GM23338 (cell line): ENCODE measurements around the gene AGA. TPM values are rescaled to one million over a fixed set of nuclear protein-coding genes. Genes with fewer than 3 reads are reported as not detected.

Experiments
- ATAC-seq: fragments of 200-7000 bp; cut with Tn5 transposase; 3 replicates; pipeline ENCODE4 v1.9.1; 2020
- DNase-seq: peaks from one replicate; pipeline ENCODE4 v3.0.0-alpha.2; 2015; ENCODE audit warnings: low spot score
- H2AFZ ChIP-seq: fragments of 200-600 bp; sonication (generic); 2 replicates; pipeline ENCODE4 v1.8.0; 2016; ENCODE audit warnings: antibody characterized with exemption, mild to moderate bottlenecking, moderate library complexity
- H3F3A ChIP-seq: fragments of 200-600 bp; sonication (generic); replicated peaks from 2 replicates; pipeline ENCODE4 v1.8.0; 2017; ENCODE audit warnings: antibody characterized with exemption, mixed run types, low read depth
- H3K27ac ChIP-seq: fragments of 200-600 bp; sonication (generic); 2 replicates; pipeline ENCODE4 v1.6.1; 2016; ENCODE audit warnings: low read depth
- H3K27me3 ChIP-seq: fragments of 200-600 bp; sonication (generic); 2 replicates; pipeline ENCODE4 v1.8.0; 2016; ENCODE audit warnings: mild to moderate bottlenecking, mixed run types, moderate library complexity; ENCODE audit not compliant: insufficient read depth
- H3K36me3 ChIP-seq: fragments of 200-600 bp; sonication (generic); 2 replicates; pipeline ENCODE4 v1.8.0; 2016; ENCODE audit warnings: mild to moderate bottlenecking; ENCODE audit not compliant: insufficient read depth
- H3K4me1 ChIP-seq: fragments of 200-600 bp; sonication (generic); 2 replicates; pipeline ENCODE4 v1.8.0; 2016; ENCODE audit warnings: mild to moderate bottlenecking, moderate library complexity; ENCODE audit not compliant: insufficient read depth
- H3K4me2 ChIP-seq: fragments of 200-600 bp; sonication (generic); 2 replicates; pipeline ENCODE4 v1.7.1; 2017; ENCODE audit warnings: mixed run types
- H3K4me3 ChIP-seq: fragments of 200-600 bp; sonication (generic); 2 replicates; pipeline ENCODE4 v1.6.1; 2016; ENCODE audit warnings: mixed run types
- H3K79me2 ChIP-seq: fragments of 200-600 bp; sonication (generic); replicated peaks from 2 replicates; pipeline ENCODE4 v1.8.0; 2017; ENCODE audit warnings: mild to moderate bottlenecking; ENCODE audit not compliant: insufficient read depth
- H3K9me2 ChIP-seq: fragments of 200-600 bp; sonication (generic); 2 replicates; pipeline ENCODE4 v1.8.0; 2017; ENCODE audit not compliant: insufficient read depth
- H4K20me1 ChIP-seq: fragments of 200-600 bp; sonication (generic); replicated peaks from 2 replicates; pipeline ENCODE4 v1.8.0; 2017; ENCODE audit warnings: mild to moderate bottlenecking; ENCODE audit not compliant: insufficient read depth
- H3K27ac Mint-ChIP-seq: 2 replicates; pipeline ENCODE4 v1.8.0; 2020; ENCODE audit warnings: inconsistent platforms, mild to moderate bottlenecking, moderate library complexity, mixed read lengths
- H3K27me3 Mint-ChIP-seq: 3 replicates; pipeline ENCODE4 v1.8.0; 2022; ENCODE audit warnings: low read depth, mild to moderate bottlenecking, moderate library complexity, mixed read lengths, inconsistent platforms; ENCODE audit not compliant: insufficient read depth, poor library complexity
- H3K36me3 Mint-ChIP-seq: 3 replicates; pipeline ENCODE4 v1.8.0; 2021; ENCODE audit warnings: low read depth, mild to moderate bottlenecking, inconsistent platforms, moderate library complexity, mixed read lengths
- H3K4me1 Mint-ChIP-seq: 3 replicates; pipeline ENCODE4 v1.8.0; 2020; ENCODE audit warnings: mild to moderate bottlenecking, inconsistent platforms, mixed read lengths
- H3K4me3 Mint-ChIP-seq: 3 replicates; pipeline ENCODE4 v1.8.0; 2021; ENCODE audit warnings: moderate library complexity, mild to moderate bottlenecking, inconsistent platforms, mixed read lengths
- H3K9me3 Mint-ChIP-seq: 3 replicates; pipeline ENCODE4 v1.8.0; 2020; ENCODE audit warnings: moderate library complexity, mild to moderate bottlenecking, inconsistent platforms, mixed read lengths
- CREB1 ChIP-seq: fragments of 250-450 bp; sonication (Bioruptor Pico); IDR thresholded peaks from 2 replicates; pipeline ENCODE4 v1.5.0; 2020; ENCODE audit warnings: low read depth, mild to moderate bottlenecking, moderate library complexity
- ETS1 ChIP-seq: IDR thresholded peaks from 2 replicates; pipeline ENCODE4 v1.6.1; 2016; ENCODE audit warnings: antibody characterized with exemption
- EZH2 ChIP-seq: fragments of 200-600 bp; sonication (generic); IDR thresholded peaks from one replicate; pipeline ENCODE4 v1.8.0; 2017; ENCODE audit warnings: antibody characterized with exemption, mild to moderate bottlenecking, low read depth; ENCODE audit not compliant: unreplicated experiment
- EZH2phosphoT487 ChIP-seq: fragments of 200-600 bp; sonication (generic); IDR thresholded peaks from one replicate; pipeline ENCODE4 v1.8.1; 2018; ENCODE audit warnings: antibody characterized with exemption; ENCODE audit not compliant: unreplicated experiment
- JUNB ChIP-seq: IDR thresholded peaks from one replicate; pipeline ENCODE4 v1.6.1; 2016; ENCODE audit warnings: antibody characterized with exemption; ENCODE audit not compliant: unreplicated experiment
- NANOG ChIP-seq: IDR thresholded peaks from 2 replicates; pipeline ENCODE4 v1.6.1; 2016; ENCODE audit warnings: antibody characterized with exemption, borderline replicate concordance
- POLR2AphosphoS5 ChIP-seq: IDR thresholded peaks from 2 replicates; pipeline ENCODE4 v1.6.1; 2016; ENCODE audit warnings: antibody characterized with exemption, low read depth
- STAT1 ChIP-seq: IDR thresholded peaks from one replicate; pipeline ENCODE4 v1.6.1; 2016; ENCODE audit warnings: antibody characterized with exemption; ENCODE audit not compliant: unreplicated experiment
- ZNF114 ChIP-seq: fragments of 250-450 bp; sonication (Bioruptor Pico); IDR thresholded peaks from 2 replicates; pipeline ENCODE4 v1.5.0; 2020; ENCODE audit warnings: mild to moderate bottlenecking, moderate library complexity
- ZNF331 ChIP-seq: fragments of 250-450 bp; sonication (Bioruptor Pico); IDR thresholded peaks from 2 replicates; pipeline ENCODE4 v1.5.0; 2020; ENCODE audit warnings: low read depth, mild to moderate bottlenecking, moderate library complexity
- polyA plus RNA-seq: library from polyadenylated mRNA; unstranded; fragments of >200 nt; fragmentation: Nextera tagmentation; extraction: Ambion mirVana; gene quantifications from 2 replicates; pipeline ENCODE4 v1.2.1, GENCODE V29; 2016
- total RNA-seq: library from RNA; depleted of rRNA; stranded (reverse); fragments of >200 nt; shearing (Covaris generic); gene quantifications from 2 replicates; pipeline ENCODE4 v1.2.3, GENCODE V29; 2014
- TF ChIP-seq, protein P1 (sequence below), 2 experiments: fragments of 200-600 bp in 1 of 2; sonication (generic) in 1 of 2; conservative IDR thresholded peaks; 2 replicates each; pipeline versions ENCODE4 v1.5.1 to v1.6.1; 2016 to 2017; ENCODE audit warnings: antibody characterized with exemption in 2 of 2, low read depth in 2 of 2, mild to moderate bottlenecking in 2 of 2, moderate library complexity in 1 of 2
- TF ChIP-seq, protein P2 (sequence below): IDR thresholded peaks from one replicate; pipeline ENCODE4 v1.6.1; 2018; ENCODE audit warnings: antibody characterized with exemption; ENCODE audit not compliant: unreplicated experiment

Gene AGA
- total and polyA plus RNA-seq, 2 experiments from 2014 or later, result 5.5 to 12.8 TPM

GRCh38 chr4:177427192-177427591 lies 15.0 kb downstream of the AGA start (continued):
- no peak for TF ChIP-seq ETS1
- TF ChIP-seq EZH2phosphoT487, result no peak
- no peak for TF ChIP-seq NANOG
- no peak for TF ChIP-seq EZH2
- TF ChIP-seq, protein P1, sequence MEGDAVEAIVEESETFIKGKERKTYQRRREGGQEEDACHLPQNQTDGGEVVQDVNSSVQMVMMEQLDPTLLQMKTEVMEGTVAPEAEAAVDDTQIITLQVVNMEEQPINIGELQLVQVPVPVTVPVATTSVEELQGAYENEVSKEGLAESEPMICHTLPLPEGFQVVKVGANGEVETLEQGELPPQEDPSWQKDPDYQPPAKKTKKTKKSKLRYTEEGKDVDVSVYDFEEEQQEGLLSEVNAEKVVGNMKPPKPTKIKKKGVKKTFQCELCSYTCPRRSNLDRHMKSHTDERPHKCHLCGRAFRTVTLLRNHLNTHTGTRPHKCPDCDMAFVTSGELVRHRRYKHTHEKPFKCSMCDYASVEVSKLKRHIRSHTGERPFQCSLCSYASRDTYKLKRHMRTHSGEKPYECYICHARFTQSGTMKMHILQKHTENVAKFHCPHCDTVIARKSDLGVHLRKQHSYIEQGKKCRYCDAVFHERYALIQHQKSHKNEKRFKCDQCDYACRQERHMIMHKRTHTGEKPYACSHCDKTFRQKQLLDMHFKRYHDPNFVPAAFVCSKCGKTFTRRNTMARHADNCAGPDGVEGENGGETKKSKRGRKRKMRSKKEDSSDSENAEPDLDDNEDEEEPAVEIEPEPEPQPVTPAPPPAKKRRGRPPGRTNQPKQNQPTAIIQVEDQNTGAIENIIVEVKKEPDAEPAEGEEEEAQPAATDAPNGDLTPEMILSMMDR (conservative IDR thresholded peaks at IDR 0.05; ENCODE audit: low read depth in 2 of 2), result no peak
- TF ChIP-seq, protein P2, sequence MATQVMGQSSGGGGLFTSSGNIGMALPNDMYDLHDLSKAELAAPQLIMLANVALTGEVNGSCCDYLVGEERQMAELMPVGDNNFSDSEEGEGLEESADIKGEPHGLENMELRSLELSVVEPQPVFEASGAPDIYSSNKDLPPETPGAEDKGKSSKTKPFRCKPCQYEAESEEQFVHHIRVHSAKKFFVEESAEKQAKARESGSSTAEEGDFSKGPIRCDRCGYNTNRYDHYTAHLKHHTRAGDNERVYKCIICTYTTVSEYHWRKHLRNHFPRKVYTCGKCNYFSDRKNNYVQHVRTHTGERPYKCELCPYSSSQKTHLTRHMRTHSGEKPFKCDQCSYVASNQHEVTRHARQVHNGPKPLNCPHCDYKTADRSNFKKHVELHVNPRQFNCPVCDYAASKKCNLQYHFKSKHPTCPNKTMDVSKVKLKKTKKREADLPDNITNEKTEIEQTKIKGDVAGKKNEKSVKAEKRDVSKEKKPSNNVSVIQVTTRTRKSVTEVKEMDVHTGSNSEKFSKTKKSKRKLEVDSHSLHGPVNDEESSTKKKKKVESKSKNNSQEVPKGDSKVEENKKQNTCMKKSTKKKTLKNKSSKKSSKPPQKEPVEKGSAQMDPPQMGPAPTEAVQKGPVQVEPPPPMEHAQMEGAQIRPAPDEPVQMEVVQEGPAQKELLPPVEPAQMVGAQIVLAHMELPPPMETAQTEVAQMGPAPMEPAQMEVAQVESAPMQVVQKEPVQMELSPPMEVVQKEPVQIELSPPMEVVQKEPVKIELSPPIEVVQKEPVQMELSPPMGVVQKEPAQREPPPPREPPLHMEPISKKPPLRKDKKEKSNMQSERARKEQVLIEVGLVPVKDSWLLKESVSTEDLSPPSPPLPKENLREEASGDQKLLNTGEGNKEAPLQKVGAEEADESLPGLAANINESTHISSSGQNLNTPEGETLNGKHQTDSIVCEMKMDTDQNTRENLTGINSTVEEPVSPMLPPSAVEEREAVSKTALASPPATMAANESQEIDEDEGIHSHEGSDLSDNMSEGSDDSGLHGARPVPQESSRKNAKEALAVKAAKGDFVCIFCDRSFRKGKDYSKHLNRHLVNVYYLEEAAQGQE, result no peak

- H3K4me3 Mint-ChIP-seq, result no peak overlapping the region
- H3K4me1 Mint-ChIP-seq, result no peaks in the 10 kb centered on the region; the same call in 2 of the 3 replicates
- H3K4me3 ChIP-seq, result no peak overlapping the region
- no peaks in the 10 kb centered on the region for H3K79me2 ChIP-seq
- H3K27ac ChIP-seq, result no peak overlapping the region
- no peaks in the 10 kb centered on the region for H3K4me1 ChIP-seq
- peaks cover 4% of the 10 kb centered on the region for H3K27me3 Mint-ChIP-seq
- ATAC-seq (no peak), DNase-seq (no peak)
- H3K9me2 ChIP-seq, result 0 out of 2 replicates have a peak, but pooled peaks cover 3% of the 10 kb centered on the region
- no peaks in the 10 kb centered on the region for H3F3A ChIP-seq
- no peak overlapping the region for H2AFZ ChIP-seq
- no peaks in the 10 kb centered on the region for H3K27me3 ChIP-seq
- peaks cover 11% of the 10 kb centered on the region for H3K9me3 Mint-ChIP-seq
- H3K36me3 Mint-ChIP-seq, result peaks cover 8% of the 10 kb centered on the region; the same call in 2 of the 3 replicates
- no peaks in the 10 kb centered on the region; the same call in 1 of the 2 replicates for H3K36me3 ChIP-seq
- H4K20me1 ChIP-seq, result no peaks in the 10 kb centered on the region
- H3K4me2 ChIP-seq, result no peak overlapping the region
- no peak overlapping the region for H3K27ac Mint-ChIP-seq
- TF ChIP-seq ETS1, result no peak
- no peak for TF ChIP-seq JUNB
- TF ChIP-seq ZNF331, result no peak
- no peak for TF ChIP-seq ZNF114 (CRISPR knock-in tag)
- TF ChIP-seq CREB1 (CRISPR knock-in tag), result no peak
- TF ChIP-seq, protein P2, result no peak
- TF ChIP-seq, protein P1 (conservative IDR thresholded peaks at IDR 0.05; ENCODE audit: low read depth in 2 of 2), result no peak
- no peak for TF ChIP-seq STAT1
- TF ChIP-seq POLR2AphosphoS5, result no peak
- no peak for TF ChIP-seq EZH2
Observed at GRCh38 chr4:177419434-177419833, 22.8 kb downstream of the AGA start.
